ENCODE measurements around the gene ALDH4A1.
"Not testable (repeated sequence)": the region's sequence is repeated elsewhere in the genome, so short reads cannot be mapped to it uniquely, and the experiment has no call there.

The ALDH4A1 gene

DNA sequence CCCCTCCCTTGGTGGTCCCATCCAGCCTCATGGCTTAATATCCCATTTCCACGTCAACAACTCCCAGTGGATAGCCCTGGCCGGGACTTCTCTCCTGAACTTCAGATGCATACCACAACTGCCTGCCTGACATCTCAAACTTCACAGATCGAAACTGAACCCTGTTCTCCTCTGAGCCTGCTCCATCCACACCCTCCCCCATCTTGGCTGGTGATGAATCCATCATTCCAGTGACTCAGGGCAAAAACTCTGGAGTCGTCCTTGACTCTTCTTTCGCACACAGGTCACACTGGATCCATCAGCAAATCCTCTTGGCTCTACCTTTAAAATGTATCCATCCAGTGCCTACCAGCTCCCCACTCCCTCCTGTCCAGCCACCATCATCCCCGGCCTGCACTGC lies 46.8 kb downstream of the ALDH4A1 start:
- no peak for DNase-seq (ENCODE audit: low spot score)

DNA sequence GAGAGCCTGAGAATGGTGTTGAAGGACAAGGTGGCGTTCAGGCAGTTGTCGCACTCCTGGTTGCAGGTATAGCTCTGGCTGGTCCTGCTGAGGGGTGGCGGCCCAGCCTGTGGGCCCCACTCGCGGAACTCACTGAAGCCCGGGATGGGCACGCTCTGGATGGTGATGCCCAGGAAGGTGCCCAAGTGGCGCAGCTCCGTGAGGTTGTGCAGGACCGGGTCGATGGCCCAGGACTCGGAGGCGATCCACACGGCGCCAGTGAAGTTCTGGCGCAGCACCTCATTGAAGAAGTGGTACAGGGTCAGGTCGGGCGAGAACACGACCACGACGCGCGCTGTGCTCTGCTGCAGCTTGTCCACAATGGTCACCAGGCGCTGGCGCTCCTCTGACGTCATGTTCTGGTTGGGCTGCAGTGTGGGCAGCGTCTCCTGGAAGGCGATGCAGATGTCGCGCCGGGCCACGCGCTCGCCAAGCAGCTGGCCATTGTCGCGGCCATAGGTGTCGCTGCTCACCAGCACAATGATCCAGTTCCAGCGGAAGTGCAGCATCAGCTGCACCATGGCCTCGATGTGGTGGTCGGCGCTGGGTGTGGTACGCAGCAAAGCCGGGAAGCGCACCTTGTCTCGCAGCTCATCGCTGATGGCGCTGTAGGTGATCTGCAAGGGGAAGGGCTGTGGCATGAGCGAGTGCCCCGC lies 47.9 kb downstream of the ALDH4A1 start:
- DNase-seq (ENCODE audit: low spot score), result no peak

DNA sequence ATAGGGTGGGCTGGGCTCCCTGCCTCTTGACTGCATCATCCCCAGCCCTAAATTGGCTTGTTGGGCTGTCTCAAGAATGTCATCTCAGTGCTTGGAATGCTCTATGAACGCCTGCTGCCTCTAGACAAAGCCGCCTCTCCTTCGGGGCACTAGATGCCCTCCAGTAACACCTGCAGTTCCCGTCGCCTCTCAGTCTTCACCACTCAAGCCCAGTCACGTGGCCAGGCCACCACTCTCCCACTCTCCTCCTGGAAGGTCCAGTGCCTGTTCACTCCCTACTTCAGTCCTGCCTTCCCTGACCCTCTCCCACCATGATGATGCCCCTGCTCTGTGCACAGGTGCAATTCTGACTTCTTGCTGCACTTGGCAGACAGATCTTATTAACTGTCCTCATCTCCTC lies 49.9 kb downstream of the ALDH4A1 start:
- no peak for DNase-seq (ENCODE audit: low spot score)

DNA sequence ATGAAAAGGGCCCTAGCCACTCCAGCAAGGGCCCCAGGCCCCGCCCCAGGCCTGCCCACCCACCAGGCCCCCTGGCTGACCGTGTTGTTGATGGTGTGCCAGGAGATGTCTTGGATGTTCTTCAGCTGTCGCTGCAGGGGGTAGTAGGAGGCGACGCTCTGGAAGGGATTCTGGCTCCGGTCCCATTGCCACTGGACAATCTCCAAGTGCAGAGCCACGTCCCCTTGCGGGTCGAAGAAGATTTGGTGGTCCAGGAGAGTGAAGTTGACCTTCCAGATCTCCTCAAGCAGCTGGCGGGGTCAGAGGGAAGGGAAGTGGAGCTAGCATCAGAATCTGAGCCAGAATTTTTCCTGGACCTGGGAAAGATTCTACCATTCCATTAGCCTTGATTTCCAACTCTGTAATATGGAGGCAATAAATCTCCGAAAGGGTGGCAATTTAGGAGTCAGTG lies 53.1 kb downstream of the ALDH4A1 start:
- DNase-seq (ENCODE audit: low spot score), result no peak

DNA sequence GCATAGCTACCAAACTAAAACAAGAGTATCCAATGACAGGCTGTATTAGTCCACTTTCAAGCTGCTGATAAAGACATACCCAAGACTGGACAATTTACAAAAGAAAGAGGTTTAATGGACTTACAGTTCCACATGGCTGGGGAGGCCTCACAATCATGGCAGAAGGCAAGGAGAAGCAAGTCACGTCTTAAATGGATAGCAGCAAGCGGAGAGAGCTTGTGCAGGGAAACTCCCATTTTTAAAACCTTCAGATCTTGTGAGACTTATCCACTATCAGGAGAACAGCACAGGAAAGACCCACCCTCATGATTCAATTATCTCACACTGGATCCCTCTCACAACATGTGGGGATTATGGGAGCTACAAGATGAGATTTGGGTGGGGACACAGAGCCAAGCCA lies 54.6 kb downstream of the ALDH4A1 start:
- DNase-seq (ENCODE audit: low spot score), result not testable (repeated sequence)

DNA sequence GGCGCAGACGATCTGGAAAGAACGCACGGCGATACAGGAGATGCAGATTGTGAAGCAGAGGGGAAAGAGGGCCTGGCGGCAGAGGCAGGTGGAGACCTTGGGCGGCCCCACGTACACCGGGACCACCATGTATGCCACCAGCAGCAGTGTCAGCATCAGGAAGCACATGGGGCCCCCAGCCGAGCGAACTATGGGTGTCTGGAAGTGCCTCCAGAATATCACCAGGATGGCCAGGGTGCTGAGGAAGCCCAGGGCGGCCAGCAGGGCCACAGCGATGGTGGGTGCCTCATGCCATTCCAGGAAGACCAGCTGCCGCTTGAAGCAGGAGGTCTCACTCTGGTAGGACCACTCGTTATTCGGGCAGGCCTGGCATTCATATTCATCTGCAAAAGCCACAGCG lies 62.2 kb downstream of the ALDH4A1 start:
- DNase-seq (ENCODE audit: low spot score), result no peak

DNA sequence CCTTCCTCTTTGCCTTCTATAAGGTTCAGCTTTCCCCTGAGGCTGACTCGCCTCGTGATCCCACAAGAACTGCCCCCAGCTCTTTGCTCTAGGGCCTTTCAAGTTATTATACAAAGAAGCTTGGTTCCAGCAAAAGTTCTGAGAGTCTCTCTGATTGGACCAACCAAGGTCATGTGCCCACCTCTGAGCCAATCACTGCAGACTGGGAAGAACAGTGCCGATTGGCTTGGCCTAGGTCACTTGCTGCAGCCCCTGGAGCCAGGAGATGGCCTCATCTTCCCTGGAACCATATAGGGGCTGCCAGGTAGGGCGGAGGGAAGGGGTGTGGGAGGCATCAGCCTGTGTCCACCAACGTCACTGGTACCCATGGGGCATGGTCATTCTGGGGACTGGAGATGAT lies 65.7 kb downstream of the ALDH4A1 start:
- no peak for DNase-seq (ENCODE audit: low spot score)

DNA sequence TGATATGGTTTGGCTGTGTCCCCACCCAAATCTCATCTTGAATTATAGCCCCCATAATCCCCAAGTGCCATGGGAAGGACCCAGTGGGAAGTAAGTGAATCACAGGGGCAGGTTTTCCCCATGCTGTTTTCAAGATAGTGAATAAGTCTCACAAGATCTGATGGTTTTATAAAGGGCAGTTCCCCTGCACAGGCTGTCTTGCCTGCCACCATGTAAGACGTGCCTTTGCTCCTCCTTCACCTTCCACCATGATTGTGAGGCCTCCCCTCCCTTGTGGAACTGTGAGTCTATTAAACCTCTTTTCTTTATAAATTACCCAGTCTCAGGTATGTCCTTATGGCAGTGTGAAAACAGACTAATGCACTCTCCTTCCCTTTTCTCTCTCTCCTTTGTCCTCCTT lies 70.0 kb downstream of the ALDH4A1 start:
- DNase-seq (ENCODE audit: low spot score), result not testable (repeated sequence)

DNA sequence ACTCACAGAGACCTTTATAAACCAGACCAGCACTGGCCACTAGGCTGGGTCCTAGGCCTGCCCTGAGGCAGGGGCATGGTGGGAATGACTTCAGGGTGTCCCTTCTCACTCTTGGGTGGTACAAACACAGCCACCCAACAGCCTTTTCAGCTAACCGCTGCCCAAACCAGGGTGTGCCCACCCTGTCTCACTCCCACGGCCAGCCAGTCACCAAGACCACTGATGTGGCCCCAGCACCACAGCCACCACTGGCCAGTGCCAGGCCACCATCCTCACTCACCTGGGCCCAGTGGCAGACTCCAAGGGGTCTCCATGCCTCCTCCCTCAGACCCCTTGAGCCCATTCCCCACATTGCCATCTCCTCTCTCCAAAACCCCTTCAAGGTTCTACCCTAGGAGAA lies 70.7 kb downstream of the ALDH4A1 start:
- DNase-seq (ENCODE audit: low spot score), result no peak

DNA sequence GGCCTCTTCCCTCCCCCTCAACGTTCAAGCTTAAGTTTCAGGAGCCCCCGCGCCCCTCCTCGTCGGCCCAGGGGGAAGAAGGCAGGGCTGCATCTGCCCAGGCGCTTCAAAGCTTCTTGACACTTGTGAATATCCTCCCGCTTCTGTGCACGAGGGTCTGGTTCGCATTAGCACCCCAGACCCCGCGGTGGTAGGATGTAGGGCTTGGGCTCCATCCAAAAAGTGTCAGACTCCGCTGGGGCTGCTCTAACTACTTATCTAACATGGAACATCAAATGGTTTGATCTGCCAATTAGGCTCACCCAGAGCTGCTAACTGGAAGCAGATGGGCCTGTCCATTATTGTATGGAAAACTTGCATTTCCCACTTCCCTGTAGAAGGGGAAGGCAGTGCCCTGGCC lies 71.8 kb downstream of the ALDH4A1 start:
- no peak for DNase-seq (ENCODE audit: low spot score)

DNA sequence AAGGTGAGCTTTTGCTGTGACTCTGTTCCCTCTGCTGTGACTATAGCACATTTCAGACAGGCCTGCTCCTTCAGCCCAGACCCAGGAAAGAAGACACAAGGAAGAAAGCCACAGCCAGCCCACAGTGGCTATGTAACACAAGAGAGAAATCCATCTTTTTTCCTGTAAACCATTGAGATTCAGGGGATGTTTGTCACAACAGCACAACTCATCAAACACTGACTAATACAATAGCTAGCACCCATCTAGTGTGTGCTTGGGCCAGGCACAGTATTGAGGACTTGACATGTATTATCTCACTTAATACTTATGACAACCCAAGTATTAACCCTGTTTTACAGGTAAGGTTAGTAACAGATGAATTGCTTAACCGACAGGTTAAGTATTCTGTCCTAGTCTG lies 72.7 kb downstream of the ALDH4A1 start:
- DNase-seq (ENCODE audit: low spot score), result no peak

DNA sequence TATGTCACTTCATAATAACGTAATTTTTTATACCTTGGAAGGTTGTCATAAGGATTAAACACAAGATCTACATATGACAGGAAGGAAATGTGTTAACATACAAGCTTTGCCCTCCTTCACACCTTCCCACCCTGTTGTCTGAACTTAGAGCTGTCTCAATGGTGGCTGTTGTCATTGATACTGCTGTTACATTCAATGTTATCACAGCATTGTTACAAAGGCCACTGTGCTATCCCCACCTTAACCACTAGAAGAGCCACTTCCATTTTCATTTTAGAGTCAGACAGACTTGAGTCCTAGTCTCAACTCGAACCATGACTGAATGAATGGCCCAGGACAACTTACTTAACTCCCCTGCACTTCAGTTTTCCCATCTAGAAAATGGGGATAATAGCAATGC lies 74.1 kb downstream of the ALDH4A1 start:
- no peak for DNase-seq (ENCODE audit: low spot score)

DNA sequence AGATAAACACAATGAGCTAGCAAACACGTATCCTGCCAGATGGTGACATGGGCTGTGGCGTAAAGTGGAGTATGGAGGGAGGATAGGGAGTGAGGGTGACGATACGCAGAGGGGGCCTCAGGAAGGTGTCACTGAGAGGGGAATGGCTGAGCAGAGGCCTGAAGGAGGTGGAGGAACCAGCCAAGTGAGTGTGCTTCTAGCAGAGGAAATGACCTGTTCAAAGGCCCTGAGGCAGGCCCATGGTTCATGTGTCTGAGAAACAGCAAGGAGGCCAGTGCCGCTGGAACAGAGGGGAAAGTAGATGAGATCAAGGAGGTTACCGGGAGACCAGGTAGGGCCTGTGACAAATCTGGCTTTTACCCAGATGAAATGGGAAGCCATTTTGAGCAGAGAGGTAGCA lies 78.9 kb downstream of the ALDH4A1 start:
- DNase-seq (ENCODE audit: low spot score), result no peak

All from RKO (cell line).